SU-DHL-6 (cell line): ENCODE data around the gene FAM107B.
A peak's percentile ranks its signal among the peaks of the same experiment; 100 is the strongest.

Experiments used
- H2AFZ ChIP-seq: fragments of 200-600 bp; sonication (generic); 2 replicates; pipeline ENCODE4 v1.6.1; 2014; ENCODE audit warnings: low read depth, mild to moderate bottlenecking, moderate library complexity, mixed read lengths, antibody characterized with exemption, low read length; ENCODE audit not compliant: severe bottlenecking
- H3F3A ChIP-seq: fragments of 200-600 bp; shearing (Covaris generic); 2 replicates; pipeline ENCODE4 v1.6.0; 2016; ENCODE audit warnings: antibody characterized with exemption, mild to moderate bottlenecking; ENCODE audit not compliant: insufficient read depth
- H3K27ac ChIP-seq: fragments of 200-600 bp; sonication (generic); 2 replicates; pipeline ENCODE4 v1.5.1; 2016; ENCODE audit warnings: low read depth, mild to moderate bottlenecking, low read length, moderate library complexity, mixed read lengths
- H3K27me3 ChIP-seq: fragments of 200-600 bp; sonication (generic), shearing (Covaris generic); 2 replicates; pipeline ENCODE4 v1.6.0; 2014; ENCODE audit warnings: mild to moderate bottlenecking, low read length
- H3K36me3 ChIP-seq: fragments of 200-600 bp; sonication (generic); 2 replicates; pipeline ENCODE4 v1.6.1; 2014; ENCODE audit warnings: mild to moderate bottlenecking, low read length, mixed read lengths
- H3K4me2 ChIP-seq: fragments of 300-600, 200-600 bp; shearing (Covaris generic), sonication (generic); 2 replicates; pipeline ENCODE4 v1.6.0; 2014; ENCODE audit warnings: low read length, low read depth, mild to moderate bottlenecking; ENCODE audit not compliant: poor library complexity, severe bottlenecking
- H3K4me3 ChIP-seq: fragments of 200-600 bp; sonication (generic); 2 replicates; pipeline ENCODE4 v1.5.1; 2014; ENCODE audit warnings: antibody characterized with exemption, low read length, mild to moderate bottlenecking, mixed read lengths; ENCODE audit not compliant: insufficient read depth, poor library complexity, severe bottlenecking
- H3K79me2 ChIP-seq: fragments of 200-600 bp; sonication (generic); 2 replicates; pipeline ENCODE4 v1.6.1; 2014; ENCODE audit warnings: mild to moderate bottlenecking, low read length, moderate library complexity; ENCODE audit not compliant: insufficient read depth
- H3K9ac ChIP-seq: fragments of 200-600 bp; sonication (generic); 2 replicates; pipeline ENCODE4 v1.7.0; 2014; ENCODE audit warnings: mild to moderate bottlenecking, low read length
- H3K9me2 ChIP-seq: fragments of 200-600 bp; sonication (generic); replicated peaks from 2 replicates; pipeline ENCODE4 v1.6.1; 2014; ENCODE audit warnings: low read length; ENCODE audit not compliant: insufficient read depth
- H3K9me3 ChIP-seq: fragments of 200-600 bp; sonication (generic); 2 replicates; pipeline ENCODE4 v1.6.1; 2014; ENCODE audit warnings: low read length, mixed read lengths; ENCODE audit not compliant: insufficient read depth
- H4K20me1 ChIP-seq: fragments of 200-600 bp; sonication (generic); 2 replicates; pipeline ENCODE4 v1.6.1; 2014; ENCODE audit warnings: low read depth, mild to moderate bottlenecking, antibody characterized with exemption, low read length, moderate library complexity, mixed read lengths
- EZH2phosphoT487 ChIP-seq: fragments of 200-600 bp; sonication (generic), shearing (Covaris generic); conservative IDR thresholded peaks from 2 replicates; pipeline ENCODE4 v1.6.1; 2018; ENCODE audit warnings: mild to moderate bottlenecking, antibody characterized with exemption, low read length, moderate library complexity, mixed read lengths
- TF ChIP-seq, protein P1 (sequence below): fragments of 200-600 bp; sonication (generic); IDR thresholded peaks from one replicate; pipeline ENCODE4 v1.5.1; 2017; ENCODE audit warnings: antibody characterized with exemption, mild to moderate bottlenecking, low read length, moderate library complexity; ENCODE audit not compliant: insufficient read depth, poor library complexity, severe bottlenecking

Gene FAM107B

DNA sequence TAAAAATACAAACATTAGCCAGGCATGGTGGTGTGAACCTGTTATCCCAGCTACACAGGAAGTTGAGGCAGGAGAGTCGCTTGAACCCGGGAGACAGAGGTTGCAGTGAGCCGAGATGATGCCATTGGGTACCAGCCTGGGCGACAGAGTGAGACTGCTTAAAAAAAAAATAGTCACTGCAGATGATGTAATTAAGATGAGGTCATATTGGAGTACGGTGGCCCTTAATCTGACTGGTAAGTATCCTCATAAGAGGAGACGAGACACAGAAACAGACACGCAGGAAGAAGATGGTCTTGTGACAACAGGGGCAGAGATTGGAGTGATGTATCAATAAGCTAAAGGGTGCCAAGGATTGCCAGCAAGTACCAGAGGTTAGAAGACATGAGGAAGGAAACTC lies 156.0 kb downstream of the FAM107B start:
- H3K27me3 ChIP-seq: no peaks in the 10 kb centered on the region
- no peaks in the 10 kb centered on the region for H3K9me2 ChIP-seq
- H3K9me3 ChIP-seq: no peaks in the 10 kb centered on the region
- no peaks in the 10 kb centered on the region for H3K36me3 ChIP-seq
- no peak for TF ChIP-seq EZH2phosphoT487
- TF ChIP-seq, protein P1, sequence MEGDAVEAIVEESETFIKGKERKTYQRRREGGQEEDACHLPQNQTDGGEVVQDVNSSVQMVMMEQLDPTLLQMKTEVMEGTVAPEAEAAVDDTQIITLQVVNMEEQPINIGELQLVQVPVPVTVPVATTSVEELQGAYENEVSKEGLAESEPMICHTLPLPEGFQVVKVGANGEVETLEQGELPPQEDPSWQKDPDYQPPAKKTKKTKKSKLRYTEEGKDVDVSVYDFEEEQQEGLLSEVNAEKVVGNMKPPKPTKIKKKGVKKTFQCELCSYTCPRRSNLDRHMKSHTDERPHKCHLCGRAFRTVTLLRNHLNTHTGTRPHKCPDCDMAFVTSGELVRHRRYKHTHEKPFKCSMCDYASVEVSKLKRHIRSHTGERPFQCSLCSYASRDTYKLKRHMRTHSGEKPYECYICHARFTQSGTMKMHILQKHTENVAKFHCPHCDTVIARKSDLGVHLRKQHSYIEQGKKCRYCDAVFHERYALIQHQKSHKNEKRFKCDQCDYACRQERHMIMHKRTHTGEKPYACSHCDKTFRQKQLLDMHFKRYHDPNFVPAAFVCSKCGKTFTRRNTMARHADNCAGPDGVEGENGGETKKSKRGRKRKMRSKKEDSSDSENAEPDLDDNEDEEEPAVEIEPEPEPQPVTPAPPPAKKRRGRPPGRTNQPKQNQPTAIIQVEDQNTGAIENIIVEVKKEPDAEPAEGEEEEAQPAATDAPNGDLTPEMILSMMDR: no peak
- H4K20me1 ChIP-seq: no peaks in the 10 kb centered on the region
- no peak overlapping the region for H2AFZ ChIP-seq
- H3K4me3 ChIP-seq: no peak overlapping the region
- H3K79me2 ChIP-seq: no peaks in the 10 kb centered on the region
- no peak overlapping the region for H3K4me2 ChIP-seq
- no peaks in the 10 kb centered on the region; the same call in 1 of the 2 replicates for H3F3A ChIP-seq
- no peak overlapping the region for H3K9ac ChIP-seq
- no peak overlapping the region for H3K27ac ChIP-seq

DNA sequence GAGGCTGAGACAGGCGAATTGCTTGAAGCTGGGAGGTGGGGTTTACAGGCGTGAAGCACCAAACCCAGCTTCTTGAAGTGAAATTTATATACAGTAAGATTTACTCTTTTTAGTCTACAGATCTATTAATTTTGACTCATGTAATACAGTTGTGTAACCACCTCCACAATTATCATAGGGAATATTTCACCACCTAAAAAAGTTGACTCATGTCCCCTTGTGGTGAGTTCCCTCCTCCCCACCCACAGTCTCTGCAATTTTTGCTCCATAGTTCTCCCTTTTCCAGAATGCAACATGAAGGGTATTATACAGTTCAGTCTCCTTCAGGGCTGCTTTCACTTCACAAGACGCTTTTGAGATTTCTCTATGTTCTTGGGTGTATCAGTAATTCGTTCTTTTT lies 156.8 kb downstream of the FAM107B start:
- no peaks in the 10 kb centered on the region; the same call in 1 of the 2 replicates for H3F3A ChIP-seq
- no peaks in the 10 kb centered on the region for H4K20me1 ChIP-seq
- no peaks in the 10 kb centered on the region for H3K27me3 ChIP-seq
- no peaks in the 10 kb centered on the region for H3K79me2 ChIP-seq
- H3K9me3 ChIP-seq: no peaks in the 10 kb centered on the region
- no peaks in the 10 kb centered on the region for H3K9me2 ChIP-seq
- TF ChIP-seq, protein P1: no peak
- TF ChIP-seq EZH2phosphoT487: no peak
- H3K36me3 ChIP-seq: no peaks in the 10 kb centered on the region
- H3K27ac ChIP-seq: no peak overlapping the region
- H2AFZ ChIP-seq: peak overlapping the region; percentile 73
- no peak overlapping the region for H3K4me3 ChIP-seq
- H3K9ac ChIP-seq: no peak overlapping the region
- H3K4me2 ChIP-seq: no peak overlapping the region

DNA sequence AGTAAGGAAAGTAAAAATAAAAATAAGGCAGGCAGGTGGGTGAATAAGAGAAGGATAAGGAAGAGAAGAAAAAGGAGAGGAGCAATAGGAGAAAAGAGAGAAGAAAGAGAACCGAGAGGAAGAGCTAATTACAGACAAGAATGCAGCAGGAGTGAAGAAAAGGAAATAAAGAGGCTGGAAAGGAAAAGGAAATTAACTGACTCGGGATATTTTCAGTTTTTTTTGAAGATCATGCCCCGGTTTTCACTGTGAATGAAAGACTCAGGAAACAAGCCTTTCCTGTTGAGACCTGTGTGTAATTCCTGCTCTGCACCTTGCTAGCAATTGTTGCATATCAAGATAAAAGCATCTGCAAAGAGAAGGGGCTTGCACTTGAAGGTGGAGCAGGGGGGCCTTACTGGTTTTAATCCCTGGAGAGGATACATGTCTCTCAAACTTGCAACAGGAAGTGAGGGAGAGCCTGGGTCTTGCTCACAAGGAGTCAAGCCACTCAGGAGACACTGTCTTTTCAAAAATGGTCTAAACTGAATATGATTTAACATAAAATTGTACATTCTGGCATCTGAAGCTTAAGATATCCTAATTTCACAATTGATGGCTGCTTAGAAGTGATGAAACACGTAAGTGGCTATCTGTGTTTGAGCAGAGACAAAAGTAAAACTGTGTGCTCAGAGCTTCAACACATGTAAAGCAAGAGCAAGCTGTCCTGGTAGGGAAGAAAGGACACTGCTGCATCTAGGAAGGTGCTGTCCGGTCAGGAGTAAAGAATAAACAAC lies 157.6 kb downstream of the FAM107B start:
- Histone ChIP-seq H3K9me3 (no peaks in the 10 kb centered on the region), H3K9ac (no peak overlapping the region; the same call in 1 of the 2 replicates), H3F3A (no peaks in the 10 kb centered on the region; the same call in 1 of the 2 replicates), H4K20me1 (no peaks in the 10 kb centered on the region), H3K79me2 (no peaks in the 10 kb centered on the region), H2AFZ (peak overlapping the region; percentile 73), H3K27me3 (no peaks in the 10 kb centered on the region), H3K4me3 (no peak overlapping the region), H3K4me2 (peak overlapping the region; percentile 3), H3K27ac (no peak overlapping the region), H3K36me3 (no peaks in the 10 kb centered on the region), H3K9me2 (no peaks in the 10 kb centered on the region)
- no peak for TF ChIP-seq EZH2phosphoT487
- TF ChIP-seq, protein P1: no peak
